Activated naive CD4-positive, alpha-beta T cell treated with Interleukin-2 at 50 U/mL for 16 hours (primary cell): ENCODE measurements around the gene FMNL1.
A peak's percentile ranks its signal among the peaks of the same experiment; 100 is the strongest.

ENCODE experiments used
- DNase-seq: peaks from one replicate; pipeline ENCODE4 v3.0.0-alpha.2; 2020

FMNL1 gene

GRCh38 chr17:45284176-45285140, 62.8 kb downstream of the FMNL1 start:
- peak; percentile 54 for DNase-seq

DNA sequence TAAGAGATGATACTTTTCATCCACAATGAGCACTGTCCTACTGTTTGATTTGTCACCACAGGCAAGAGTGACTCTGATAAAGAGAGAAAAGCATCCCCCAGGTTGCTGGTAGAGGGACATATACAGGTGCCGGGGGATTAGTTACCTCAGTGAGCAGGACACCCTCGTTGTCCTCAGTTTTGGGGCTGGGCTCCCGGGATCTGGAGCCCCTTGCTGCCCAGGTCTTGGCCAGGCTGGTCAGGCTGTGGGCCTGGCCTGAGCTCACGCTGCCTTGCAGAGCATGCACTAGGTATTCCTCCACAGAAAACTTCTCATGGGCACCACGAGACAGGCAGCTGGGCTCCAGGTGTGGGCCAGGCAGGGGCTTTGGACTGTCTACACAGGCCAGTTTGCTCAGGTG, 64.6 kb downstream of the FMNL1 start:
- no peak for DNase-seq

DNA sequence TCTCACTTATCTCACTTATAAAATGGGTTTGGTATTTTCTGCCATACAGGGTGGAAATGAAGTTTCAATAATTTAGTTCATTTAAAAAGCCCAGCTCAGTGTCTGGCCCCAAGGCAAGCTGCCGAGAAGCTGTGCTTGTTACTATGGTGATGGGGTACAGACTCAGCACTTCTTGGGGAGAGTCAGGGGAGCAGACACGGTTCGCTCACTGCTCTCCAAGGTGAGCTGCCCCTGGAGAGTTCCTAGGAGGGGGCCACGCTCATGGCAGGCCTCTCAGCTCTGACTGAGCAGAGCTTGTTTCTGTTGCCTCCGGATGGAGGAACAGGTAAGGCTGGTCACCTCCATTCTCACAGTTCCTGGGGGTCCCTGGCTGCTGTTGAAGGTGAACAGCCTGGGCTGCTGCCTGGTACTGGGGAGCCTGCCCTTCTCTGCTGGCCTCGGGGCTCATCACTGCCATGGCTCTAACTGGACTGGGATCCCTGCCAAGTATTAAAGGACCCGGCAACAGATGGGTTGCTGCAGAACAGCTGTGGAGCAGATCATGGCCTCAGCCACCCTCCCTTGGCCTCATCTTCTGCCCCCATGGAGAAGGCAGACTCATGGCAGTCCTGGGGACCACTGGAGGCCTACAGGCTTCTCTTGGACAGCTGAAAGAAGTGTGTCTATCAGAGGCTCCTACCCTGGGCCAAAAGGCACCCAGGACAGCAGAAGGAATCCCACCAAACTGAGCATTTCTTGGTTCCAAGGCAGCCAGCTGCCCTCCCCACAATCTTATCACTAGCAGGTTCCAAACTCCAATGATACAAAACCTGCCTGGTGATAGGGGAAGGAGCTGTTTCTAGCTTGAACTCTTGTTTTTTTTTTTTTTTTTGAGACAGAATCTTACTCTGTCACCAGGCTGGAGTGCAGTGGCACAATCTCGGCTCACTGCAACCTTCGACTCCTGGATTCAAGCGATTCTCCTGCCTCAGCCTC, 66.1 kb downstream of the FMNL1 start:
- DNase-seq: no peak

DNA sequence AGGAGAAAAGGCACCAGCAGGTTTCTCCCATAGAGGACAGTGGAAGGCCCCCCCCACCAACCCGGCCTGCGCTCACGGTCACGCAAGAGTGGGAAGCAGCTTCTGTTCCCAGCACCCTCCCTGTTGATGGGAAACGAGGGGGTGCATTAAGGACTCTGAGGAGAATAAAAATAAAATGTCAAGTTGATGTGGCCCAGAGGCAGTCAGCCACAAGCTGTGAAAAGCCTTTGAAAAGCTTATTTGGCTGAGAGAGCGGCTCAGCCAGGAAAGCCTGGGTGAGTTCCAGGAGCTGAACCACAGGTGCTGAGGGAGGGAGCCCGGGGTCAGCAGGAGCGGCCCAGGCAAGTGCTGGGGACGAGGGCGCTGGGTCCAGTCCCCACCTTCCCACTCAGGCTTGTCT, 67.1 kb downstream of the FMNL1 start:
- DNase-seq: no peak

DNA sequence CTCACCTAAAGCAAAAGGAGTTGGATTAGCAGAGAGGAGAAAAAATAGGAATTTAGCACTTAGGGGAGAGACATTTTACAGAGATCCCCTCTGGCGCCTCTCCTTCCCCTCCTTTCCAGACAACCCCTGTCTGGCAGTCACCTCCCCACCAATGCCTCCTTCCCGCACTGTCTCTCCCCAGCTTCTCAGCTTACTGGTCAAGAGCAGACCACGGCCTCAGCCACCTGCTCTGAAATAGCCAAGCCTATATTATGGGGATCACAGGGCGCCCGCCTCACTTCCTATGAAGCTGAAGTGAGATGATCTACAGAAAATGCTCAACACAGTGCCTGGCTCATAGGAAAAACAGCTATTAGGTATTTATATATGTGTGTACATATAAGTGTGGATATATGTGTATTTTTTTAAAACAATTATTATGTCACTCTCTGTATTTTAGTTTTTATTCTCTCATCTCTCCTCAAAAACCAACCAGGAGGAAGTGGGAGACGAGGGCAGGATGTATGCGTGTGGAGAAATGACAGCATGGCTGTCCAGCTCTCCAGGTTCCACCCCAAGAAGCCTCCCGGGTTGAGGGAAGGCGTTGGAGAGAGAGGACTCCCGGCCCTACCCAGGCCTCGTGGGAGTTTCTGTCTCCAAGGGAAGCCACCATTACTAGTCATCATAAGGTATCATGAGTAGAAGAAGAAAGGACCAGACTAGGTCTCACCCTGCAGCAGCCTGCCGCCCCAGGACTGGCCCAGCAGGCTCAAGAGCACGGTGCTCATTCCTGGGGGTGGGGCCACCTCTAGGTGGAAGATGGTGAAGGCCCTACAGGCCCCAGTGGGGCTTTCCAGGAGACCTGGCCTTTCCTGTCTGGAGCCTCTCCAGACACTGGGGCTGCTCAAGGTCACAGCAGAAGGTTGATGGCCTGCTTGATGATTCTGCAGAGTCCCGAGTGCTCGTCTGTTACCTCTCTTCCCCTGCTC, 67.9 kb downstream of the FMNL1 start:
- DNase-seq: no peak

GRCh38 chr17:45290269-45290765, 68.6 kb downstream of the FMNL1 start:
- DNase-seq: no peak

DNA sequence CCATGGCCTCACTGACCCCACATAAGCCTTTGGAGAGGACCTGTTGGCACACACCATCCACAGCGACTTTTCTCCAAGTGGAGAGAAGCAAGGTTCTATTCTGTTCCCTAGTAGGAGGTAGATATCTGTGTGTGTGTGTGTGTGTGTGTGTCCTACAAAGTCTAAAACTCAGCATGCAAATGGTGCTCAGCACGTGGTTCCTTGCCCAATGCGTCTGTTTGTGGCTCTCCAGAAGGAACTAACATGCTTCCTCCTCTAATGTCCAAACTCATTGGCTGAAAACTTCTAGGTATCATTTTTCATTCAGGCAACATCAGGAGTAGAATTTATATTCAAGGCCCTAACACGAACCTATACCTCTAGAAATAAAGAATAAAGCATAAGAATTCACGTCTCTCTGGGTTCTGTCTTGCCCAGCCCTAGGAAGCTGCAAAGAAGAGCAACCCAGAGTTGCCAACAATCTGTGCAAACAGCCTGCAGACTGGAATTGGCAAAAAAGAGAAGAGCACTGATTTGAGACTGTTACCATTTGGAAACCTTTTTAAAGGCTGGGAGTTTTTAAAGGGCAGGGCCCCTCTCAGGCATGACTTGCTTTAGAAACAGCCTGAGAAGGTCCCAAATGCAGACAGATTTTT, 69.6 kb downstream of the FMNL1 start:
- DNase-seq: no peak

DNA sequence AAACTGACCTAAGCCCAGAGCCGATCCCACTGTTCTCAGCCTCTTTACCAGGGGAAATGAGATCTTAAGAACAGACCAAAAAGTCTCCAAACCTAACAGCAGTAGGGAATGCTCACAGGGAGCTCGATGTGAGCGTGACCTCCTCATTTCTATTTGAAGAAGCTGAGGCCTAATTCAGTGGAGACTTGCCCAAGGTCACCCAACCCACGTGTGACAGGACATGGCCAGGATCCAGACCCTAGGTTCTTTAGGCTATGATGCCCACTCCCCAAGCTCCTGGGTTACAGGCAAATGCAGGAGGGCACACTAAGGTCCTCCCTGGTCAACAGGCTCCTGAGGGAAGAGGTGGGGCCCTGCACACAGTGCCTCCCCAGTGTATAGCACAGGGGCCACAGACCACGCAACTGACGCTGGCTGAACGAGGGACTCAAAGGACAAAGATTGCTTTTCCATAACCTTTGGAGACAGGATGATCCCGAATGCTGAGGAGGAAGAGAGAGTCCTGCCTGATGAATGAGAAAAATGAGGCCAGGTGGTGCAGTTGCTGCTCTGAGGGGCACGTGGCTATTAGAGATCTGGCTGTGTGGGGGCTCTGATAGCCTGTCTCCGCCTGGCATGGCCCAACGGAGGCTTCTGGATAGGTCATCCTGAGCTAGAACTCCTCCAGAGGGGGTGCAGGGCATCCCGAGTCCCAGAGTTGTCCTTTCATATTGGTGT, 71.2 kb downstream of the FMNL1 start:
- DNase-seq: no peak

DNA sequence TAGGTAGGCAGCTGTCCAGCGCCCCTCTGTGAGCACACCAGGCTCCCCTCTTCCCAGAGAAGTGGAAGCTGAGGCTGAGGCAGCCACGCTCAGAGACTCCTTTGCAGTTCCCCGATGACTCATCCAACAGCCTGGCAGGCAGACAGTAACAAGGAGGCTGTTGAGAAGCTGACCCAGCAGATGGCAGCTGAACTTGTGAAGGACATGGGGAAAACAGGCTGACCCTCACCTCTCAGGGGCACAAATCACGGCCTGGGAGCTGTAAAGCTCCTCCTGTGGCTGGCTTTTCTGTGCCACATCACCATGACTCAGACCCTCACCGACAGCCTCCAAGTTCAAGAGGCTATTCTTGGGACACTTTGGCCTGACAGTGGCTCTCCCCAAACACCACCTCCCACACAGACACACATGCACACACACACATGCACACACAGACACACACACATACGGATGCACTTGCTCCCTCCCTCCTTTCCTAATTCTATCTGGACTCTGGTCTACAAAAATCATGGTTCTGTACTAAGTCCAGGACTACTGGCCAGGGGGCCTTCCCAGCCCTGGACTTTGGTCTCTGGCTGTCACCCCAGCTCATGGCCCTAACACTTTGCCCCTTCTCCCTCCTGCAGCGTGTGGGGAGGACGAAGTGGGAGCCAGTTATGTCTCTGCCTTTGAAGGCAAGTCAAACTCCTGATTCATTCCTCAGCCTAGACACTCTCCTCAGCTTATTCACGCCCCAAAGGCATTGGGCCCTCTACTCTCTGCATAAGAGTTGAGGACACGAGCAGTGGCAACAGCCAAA, 71.9 kb downstream of the FMNL1 start:
- DNase-seq: no peak

DNA sequence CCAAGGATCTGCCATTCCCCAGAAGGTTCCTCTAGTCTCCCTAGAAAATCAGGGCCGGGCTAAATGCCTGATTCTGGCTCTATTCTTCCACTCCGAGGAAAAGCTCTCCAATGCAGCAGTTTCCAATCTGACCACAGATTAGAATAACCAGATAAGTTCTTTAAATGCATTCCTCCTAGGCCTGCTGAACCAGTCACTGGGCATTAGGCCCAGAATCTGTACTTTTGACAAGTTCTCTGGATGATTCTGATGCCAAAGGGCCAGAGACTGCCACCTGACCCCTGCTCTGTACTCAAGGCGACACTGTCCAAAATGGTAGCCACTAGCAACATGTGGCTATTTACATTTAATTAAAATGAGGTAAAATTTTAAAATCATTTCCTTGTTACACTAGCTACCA, 72.8 kb downstream of the FMNL1 start:
- no peak for DNase-seq

GRCh38 chr17:45296003-45296832, 74.5 kb downstream of the FMNL1 start:
- no peak for DNase-seq

- DNase-seq: no peak
Measured at GRCh38 chr17:45296833-45297124, 75.1 kb downstream of the FMNL1 start.
